Upper lobe of left lung (tissue), 4 donors: ENCODE results near the gene PBX2.

ENCODE experiments used
- EP300 ChIP-seq, 4 donors: sonication (generic); formaldehyde crosslinking; IDR thresholded peaks; one replicate each; pipeline ENCODE4 v1.5.1; 2017; ENCODE audit warnings: antibody characterized with exemption in 4 of 4, control low read depth in 2 of 4
- POLR2A ChIP-seq, 4 donors: fragments of 450-650 bp; IDR thresholded peaks; one replicate each; pipeline ENCODE4 v1.5.1; 2016 to 2017; ENCODE audit warnings: antibody characterized with exemption in 4 of 4, mild to moderate bottlenecking in 2 of 4
- POLR2AphosphoS5 ChIP-seq, 2 donors: sonication (generic); formaldehyde crosslinking; IDR thresholded peaks; one replicate each; pipeline ENCODE4 v1.5.1; 2017; ENCODE audit warnings: antibody characterized with exemption in 2 of 2
- TF ChIP-seq, protein P1 (sequence below), 6 experiments: fragments of 450-650 bp in 4 of 6; fragments of 200-600 bp in 2 of 6; sonication (generic) in 2 of 6; IDR thresholded peaks; one replicate each; pipeline ENCODE4 v1.5.1; 2016 to 2019; ENCODE audit warnings: antibody characterized with exemption in 6 of 6

DNA sequence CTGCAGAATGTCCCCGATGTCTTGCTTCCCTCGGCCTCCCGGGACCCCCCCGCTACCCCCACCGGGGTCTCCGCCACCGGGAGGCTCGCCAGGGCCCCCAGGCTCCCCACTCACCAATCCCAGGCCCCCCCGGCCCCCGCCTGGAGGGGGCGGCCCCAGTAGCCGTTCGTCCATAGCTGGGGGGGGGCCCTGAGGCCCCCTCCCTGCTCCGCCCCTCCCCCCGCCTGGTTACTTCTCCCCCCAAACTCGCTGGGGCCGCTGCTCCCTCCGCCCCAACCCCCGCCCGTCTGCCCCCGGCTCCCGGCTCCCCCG, 304 bp downstream of the PBX2 start:
- TF ChIP-seq POLR2AphosphoS5 (IDR thresholded peaks at IDR 0.05) (no peak), POLR2A (IDR thresholded peaks at IDR 0.05) (no peak), EP300 (IDR thresholded peaks at IDR 0.05) (no peak)
- TF ChIP-seq, protein P1, sequence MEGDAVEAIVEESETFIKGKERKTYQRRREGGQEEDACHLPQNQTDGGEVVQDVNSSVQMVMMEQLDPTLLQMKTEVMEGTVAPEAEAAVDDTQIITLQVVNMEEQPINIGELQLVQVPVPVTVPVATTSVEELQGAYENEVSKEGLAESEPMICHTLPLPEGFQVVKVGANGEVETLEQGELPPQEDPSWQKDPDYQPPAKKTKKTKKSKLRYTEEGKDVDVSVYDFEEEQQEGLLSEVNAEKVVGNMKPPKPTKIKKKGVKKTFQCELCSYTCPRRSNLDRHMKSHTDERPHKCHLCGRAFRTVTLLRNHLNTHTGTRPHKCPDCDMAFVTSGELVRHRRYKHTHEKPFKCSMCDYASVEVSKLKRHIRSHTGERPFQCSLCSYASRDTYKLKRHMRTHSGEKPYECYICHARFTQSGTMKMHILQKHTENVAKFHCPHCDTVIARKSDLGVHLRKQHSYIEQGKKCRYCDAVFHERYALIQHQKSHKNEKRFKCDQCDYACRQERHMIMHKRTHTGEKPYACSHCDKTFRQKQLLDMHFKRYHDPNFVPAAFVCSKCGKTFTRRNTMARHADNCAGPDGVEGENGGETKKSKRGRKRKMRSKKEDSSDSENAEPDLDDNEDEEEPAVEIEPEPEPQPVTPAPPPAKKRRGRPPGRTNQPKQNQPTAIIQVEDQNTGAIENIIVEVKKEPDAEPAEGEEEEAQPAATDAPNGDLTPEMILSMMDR (IDR thresholded peaks at IDR 0.05): no peak
